Superior temporal gyrus (tissue), 1 donor: ENCODE results near the gene PAX7.
A peak's percentile ranks its signal among the peaks of the same experiment; 100 is the strongest.
"Not testable (repeated sequence)": the region's sequence is repeated elsewhere in the genome, so short reads cannot be mapped to it uniquely, and the experiment has no call there.

Experiments
- DNase-seq: peaks from one replicate; pipeline ENCODE4 v3.0.0-alpha.2; 2016; ENCODE audit errors: extremely low spot score

PAX7 gene

GRCh38 chr1:18630511-18631495 lies at the start of gene PAX7:
Gene PAX7 (plus strand): TSS chr1:18630846. CDS start chr1:18631604, 758 bp downstream.
- no peak for DNase-seq

- peak; percentile 35 for DNase-seq
Measured at GRCh38 chr1:18581420-18581880, 49.2 kb upstream of the PAX7 start.

GRCh38 chr1:18582890-18583289 lies 47.8 kb upstream of the PAX7 start:
- DNase-seq, result no peak

GRCh38 chr1:18583326-18583941 lies 47.2 kb upstream of the PAX7 start:
- no peak for DNase-seq

GRCh38 chr1:18586016-18586415 lies 44.6 kb upstream of the PAX7 start:
- not testable (repeated sequence) for DNase-seq

GRCh38 chr1:18588093-18588492 lies 42.6 kb upstream of the PAX7 start:
- no peak for DNase-seq

- no peak for DNase-seq
Measured at GRCh38 chr1:18592368-18592767, 38.3 kb upstream of the PAX7 start.

- peak; percentile 64 for DNase-seq
Measured at GRCh38 chr1:18597160-18598042, 33.2 kb upstream of the PAX7 start.

GRCh38 chr1:18599086-18599485 lies 31.6 kb upstream of the PAX7 start:
- no peak for DNase-seq

GRCh38 chr1:18599704-18600103 lies 30.9 kb upstream of the PAX7 start:
- no peak for DNase-seq

GRCh38 chr1:18602533-18603211 lies 28.0 kb upstream of the PAX7 start:
- DNase-seq, result no peak

- no peak for DNase-seq
Measured at GRCh38 chr1:18603212-18603852, 27.3 kb upstream of the PAX7 start.

- no peak for DNase-seq
Measured at GRCh38 chr1:18606443-18607288, 24.0 kb upstream of the PAX7 start.

GRCh38 chr1:18607289-18607760 lies 23.3 kb upstream of the PAX7 start:
- DNase-seq, result no peak

- DNase-seq, result no peak
Measured at GRCh38 chr1:18608534-18608933, 22.1 kb upstream of the PAX7 start.

GRCh38 chr1:18611311-18611710 lies 19.3 kb upstream of the PAX7 start:
- no peak for DNase-seq

GRCh38 chr1:18612073-18612472 lies 18.6 kb upstream of the PAX7 start:
- no peak for DNase-seq

- no peak for DNase-seq
Measured at GRCh38 chr1:18614069-18614735, 16.4 kb upstream of the PAX7 start.
